ENCODE data around the gene CLTCL1. TPM values are rescaled to one million over a fixed set of nuclear protein-coding genes. Genes with fewer than 3 reads are reported as not detected.

CLTCL1 gene
- total RNA-seq, 2 experiments from 2014 or later = 0.62 to 0.69 TPM

DNA sequence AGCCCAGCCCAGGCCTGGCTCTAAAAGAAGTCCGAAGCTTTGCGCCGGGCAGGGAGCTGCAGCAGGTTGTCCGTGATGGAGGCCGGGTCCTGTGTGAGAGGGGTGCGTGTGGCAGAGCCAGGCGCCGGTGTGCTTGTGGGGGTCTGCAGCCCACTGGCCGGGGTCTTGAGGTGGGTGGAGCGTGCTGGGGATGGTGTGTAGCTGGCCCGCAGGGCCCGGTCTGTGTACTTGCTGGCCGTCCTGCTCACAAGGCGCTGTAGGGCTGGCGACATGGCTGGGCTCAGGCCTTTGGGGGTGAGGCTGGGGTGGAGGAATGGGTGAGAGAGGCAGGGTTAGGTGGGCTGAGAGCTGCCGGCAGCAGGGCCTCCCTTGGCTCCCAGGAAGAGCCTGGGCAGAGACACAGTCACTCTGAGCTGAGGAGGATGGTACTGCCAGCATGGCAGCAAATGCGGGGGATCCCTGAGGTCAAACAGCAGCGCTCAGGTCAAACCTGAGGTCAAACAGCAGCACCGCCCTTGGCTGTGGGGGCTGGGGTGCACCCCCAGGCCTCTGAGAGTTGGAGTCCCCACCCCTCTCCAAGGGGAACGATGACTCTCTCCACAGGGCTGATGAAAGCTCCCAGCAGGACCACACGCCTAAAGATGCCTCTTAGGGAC, 157.2 kb downstream of the CLTCL1 start:
- no peaks in the 10 kb centered on the region for H3K4me1 Mint-ChIP-seq
- ChIA-PET CTCF (interaction anchor here (1.6 kb wide), 1 partner anchor 10 kb away, joined by 6 read pairs; the partner anchor contains the start of gene ESS2), POLR2A (no interaction called here)
- no peak overlapping the region for H3K4me3 Mint-ChIP-seq
- H3K27me3 Mint-ChIP-seq = no peaks in the 10 kb centered on the region
- H3K9me3 Mint-ChIP-seq = no peaks in the 10 kb centered on the region
- H3K27ac Mint-ChIP-seq = peak overlapping the region; percentile 46
- DNase-seq = no peak
- H3K36me3 Mint-ChIP-seq (ENCODE audit: low read depth) = peaks cover 30% of the 10 kb centered on the region

DNA sequence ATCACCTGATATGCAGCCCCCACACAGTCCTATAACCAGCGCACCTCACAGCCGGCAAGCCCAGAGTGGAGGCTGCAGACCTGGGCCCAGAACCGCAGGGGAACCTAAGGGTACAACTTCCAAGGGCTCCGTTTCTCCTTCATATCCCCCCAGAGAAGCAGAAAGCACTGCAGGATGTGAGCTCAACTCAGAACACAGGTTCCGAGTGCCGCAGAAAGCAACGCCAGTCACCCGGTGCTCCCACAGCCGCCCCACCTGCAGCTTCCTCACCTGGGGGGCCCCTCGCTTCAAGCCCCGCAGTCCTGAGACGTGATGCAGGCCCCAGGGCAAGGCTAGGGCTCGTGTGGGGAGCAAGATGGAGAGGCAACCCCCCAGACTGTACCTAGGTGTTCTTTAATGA, 158.0 kb downstream of the CLTCL1 start:
- no peak for DNase-seq
- Mint-ChIP-seq H3K36me3 (ENCODE audit: low read depth) (peaks cover 27% of the 10 kb centered on the region), H3K27me3 (no peaks in the 10 kb centered on the region), H3K4me1 (no peaks in the 10 kb centered on the region), H3K9me3 (no peaks in the 10 kb centered on the region), H3K27ac (no peak overlapping the region), H3K4me3 (no peak overlapping the region)
- CTCF ChIA-PET = interaction anchor here (0.6 to 1.6 kb wide), 3 partner anchors 10 to 25 kb away, joined by 3 to 6 read pairs (median 3); partner anchors contain the start of gene ESS2
- POLR2A ChIA-PET = no interaction called here

DNA sequence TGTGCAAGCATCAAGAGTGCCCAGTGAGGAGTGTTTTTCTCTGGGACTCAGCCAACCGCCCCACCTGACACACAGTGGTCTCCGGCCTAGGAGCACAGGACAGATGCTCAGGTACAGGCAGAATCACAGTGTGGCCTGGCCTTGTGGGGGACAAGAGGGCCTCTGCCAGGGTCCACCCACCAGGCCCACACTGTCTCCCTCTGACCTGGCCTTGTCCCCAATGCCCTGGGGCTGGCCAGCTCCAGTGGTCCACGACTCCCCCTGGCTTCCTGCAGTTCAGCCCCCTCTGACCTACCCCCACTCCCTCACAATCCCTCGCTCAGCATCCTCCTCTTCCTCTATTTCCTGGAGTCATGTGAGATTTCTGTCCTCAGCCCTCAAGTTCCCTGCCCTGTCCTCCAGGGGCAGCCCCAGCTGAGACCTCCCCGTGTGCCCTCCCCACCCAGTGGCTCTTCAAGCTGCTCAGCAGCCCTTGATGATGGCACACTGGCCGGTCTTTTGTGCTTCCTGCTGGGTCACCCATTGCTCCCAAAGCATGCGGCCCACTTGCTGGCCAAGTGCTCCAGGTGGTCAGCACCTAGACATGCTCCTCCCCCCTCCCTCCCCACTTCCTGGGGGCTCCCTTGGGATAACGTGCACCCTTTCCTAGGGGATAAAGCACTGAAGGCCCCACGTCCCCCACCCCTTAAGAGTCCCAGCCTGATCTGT, 158.7 kb downstream of the CLTCL1 start:
- DNase-seq = no peak
- H3K27ac Mint-ChIP-seq = no peak overlapping the region
- no peaks in the 10 kb centered on the region for H3K4me1 Mint-ChIP-seq
- H3K9me3 Mint-ChIP-seq = no peaks in the 10 kb centered on the region
- ChIA-PET CTCF (interaction anchor here (0.6 to 1.6 kb wide), 4 partner anchors 11 to 46 kb away, joined by 3 to 6 read pairs (median 3); partner anchors contain the start of gene ESS2), POLR2A (no interaction called here)
- no peaks in the 10 kb centered on the region for H3K27me3 Mint-ChIP-seq
- H3K36me3 Mint-ChIP-seq (ENCODE audit: low read depth) = peaks cover 27% of the 10 kb centered on the region
- H3K4me3 Mint-ChIP-seq = no peak overlapping the region

DNA sequence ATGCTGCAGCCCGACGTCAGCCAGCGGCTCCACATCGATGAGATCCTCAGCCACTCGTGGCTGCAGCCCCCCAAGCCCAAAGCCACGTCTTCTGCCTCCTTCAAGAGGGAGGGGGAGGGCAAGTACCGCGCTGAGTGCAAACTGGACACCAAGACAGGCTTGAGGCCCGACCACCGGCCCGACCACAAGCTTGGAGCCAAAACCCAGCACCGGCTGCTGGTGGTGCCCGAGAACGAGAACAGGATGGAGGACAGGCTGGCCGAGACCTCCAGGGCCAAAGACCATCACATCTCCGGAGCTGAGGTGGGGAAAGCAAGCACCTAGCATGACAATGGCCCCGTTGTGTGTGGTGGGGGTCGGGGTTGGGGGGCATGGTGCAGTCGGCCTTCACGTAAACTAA, 159.4 kb downstream of the CLTCL1 start:
- no peaks in the 10 kb centered on the region for H3K27me3 Mint-ChIP-seq
- H3K9me3 Mint-ChIP-seq = no peaks in the 10 kb centered on the region
- peaks cover 24% of the 10 kb centered on the region for H3K36me3 Mint-ChIP-seq (ENCODE audit: low read depth)
- H3K27ac Mint-ChIP-seq = no peak overlapping the region
- no peaks in the 10 kb centered on the region for H3K4me1 Mint-ChIP-seq
- CTCF ChIA-PET = interaction anchor here (1.2 kb wide), 1 partner anchor 47 kb away, joined by 3 read pairs; no protein-coding TSS in a partner anchor
- H3K4me3 Mint-ChIP-seq = no peak overlapping the region
- no peak for DNase-seq
- POLR2A ChIA-PET = no interaction called here

DNA sequence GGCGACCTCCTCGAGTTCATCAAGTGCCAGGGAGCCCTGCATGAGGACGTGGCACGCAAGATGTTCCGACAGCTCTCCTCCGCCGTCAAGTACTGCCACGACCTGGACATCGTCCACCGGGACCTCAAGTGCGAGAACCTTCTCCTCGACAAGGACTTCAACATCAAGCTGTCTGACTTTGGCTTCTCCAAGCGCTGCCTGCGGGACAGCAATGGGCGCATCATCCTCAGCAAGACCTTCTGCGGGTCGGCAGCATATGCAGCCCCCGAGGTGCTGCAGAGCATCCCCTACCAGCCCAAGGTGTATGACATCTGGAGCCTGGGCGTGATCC, 159.9 kb downstream of the CLTCL1 start:
- CTCF ChIA-PET = no interaction called here
- Mint-ChIP-seq H3K27me3 (no peaks in the 10 kb centered on the region), H3K4me1 (no peaks in the 10 kb centered on the region), H3K27ac (no peak overlapping the region), H3K36me3 (ENCODE audit: low read depth) (peaks cover 20% of the 10 kb centered on the region), H3K4me3 (no peak overlapping the region), H3K9me3 (no peaks in the 10 kb centered on the region)
- POLR2A ChIA-PET = no interaction called here
- no peak for DNase-seq

DNA sequence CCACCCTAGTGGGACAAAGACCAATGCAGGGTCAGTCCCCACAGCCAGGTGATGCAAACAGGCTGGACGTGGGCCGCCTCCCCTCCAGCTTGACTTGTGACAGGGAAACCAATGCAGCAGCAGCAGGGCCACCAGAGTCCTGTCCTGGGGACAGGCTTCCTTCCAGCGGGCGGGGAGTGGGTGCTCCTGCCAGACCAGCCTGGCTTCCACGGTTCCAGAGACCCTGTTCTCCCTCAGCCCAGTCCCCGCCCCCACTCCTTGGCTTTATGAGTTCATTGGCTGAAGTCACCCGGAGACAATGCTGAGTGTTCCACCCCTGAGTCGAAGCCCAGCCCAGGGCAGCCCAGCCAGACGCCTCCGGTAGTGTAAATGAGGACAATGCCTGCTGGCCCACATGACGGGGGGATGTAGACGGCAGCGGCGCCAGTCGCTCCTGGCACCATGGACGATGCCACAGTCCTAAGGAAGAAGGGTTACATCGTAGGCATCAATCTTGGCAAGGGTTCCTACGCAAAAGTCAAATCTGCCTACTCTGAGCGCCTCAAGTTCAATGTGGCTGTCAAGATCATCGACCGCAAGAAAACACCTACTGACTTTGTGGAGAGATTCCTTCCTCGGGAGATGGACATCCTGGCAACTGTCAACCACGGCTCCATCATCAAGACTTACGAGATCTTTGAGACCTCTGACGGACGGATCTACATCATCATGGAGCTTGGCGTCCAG, 160.4 kb downstream of the CLTCL1 start, which contains the start of gene TSSK2:
Gene TSSK2, plus strand, starts transcription at position 350 of the 726 bp plus-strand sequence. Its CDS starts 92 bp downstream, at position 442.
- no peak within 1 kb of the TSS for H3K27ac Mint-ChIP-seq

DNA sequence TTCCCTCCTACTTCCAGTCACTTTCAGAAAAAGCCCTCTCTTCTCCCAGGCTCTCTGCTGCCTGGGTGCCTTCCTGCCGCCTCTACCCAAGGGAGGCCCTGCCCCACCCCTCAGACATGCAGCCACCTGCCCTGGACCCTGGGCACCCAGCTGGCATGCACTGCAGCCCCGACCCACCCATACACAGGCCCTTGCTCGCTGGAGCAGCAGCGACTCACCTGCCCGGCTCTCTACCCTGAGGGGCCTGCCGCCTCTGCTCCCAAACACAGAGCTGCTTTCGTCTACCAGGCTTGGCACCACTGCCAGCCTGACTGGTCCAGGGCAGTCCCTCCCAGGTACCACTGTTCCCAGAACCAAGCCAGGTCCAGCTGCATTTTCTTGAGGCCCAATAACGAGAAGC, 161.6 kb downstream of the CLTCL1 start:
- Mint-ChIP-seq H3K9me3 (no peaks in the 10 kb centered on the region), H3K27me3 (no peaks in the 10 kb centered on the region), H3K4me1 (no peaks in the 10 kb centered on the region), H3K36me3 (ENCODE audit: low read depth) (peaks cover 8% of the 10 kb centered on the region), H3K4me3 (no peak overlapping the region), H3K27ac (no peak overlapping the region)
- DNase-seq = no peak
- ChIA-PET CTCF (no interaction called here), POLR2A (no interaction called here)

More for the DNA sequence above, 160.4 kb downstream of the CLTCL1 start, which contains the start of gene TSSK2:
- no peak within 1 kb of the TSS for H3K4me3 Mint-ChIP-seq
- H3K4me1 Mint-ChIP-seq = no peaks in the 10 kb centered on the region
- no peak for DNase-seq
- CTCF ChIA-PET = no interaction called here
- POLR2A ChIA-PET = no interaction called here
- peaks cover 16% of the 10 kb centered on the region for H3K36me3 Mint-ChIP-seq (ENCODE audit: low read depth)
- no peaks in the 10 kb centered on the region for H3K9me3 Mint-ChIP-seq
- no peaks in the 10 kb centered on the region for H3K27me3 Mint-ChIP-seq

Other genes starting within 250 kb of the CLTCL1 start
- gene DGCR2, start 169.3 kb downstream of the CLTCL1 start, total RNA-seq = 10 to 100 TPM; 38.7 to 39.0 TPM
- not detected for gene TSSK2, start 160.4 kb downstream of the CLTCL1 start, total RNA-seq
- gene ESS2, start 147.1 kb downstream of the CLTCL1 start, total RNA-seq = 10 to 100 TPM; 17.9 to 18.5 TPM
- not detected for gene GSC2, start 141.4 kb downstream of the CLTCL1 start, total RNA-seq
- gene SLC25A1, start 113.0 kb downstream of the CLTCL1 start, total RNA-seq = 10 to 100 TPM; 40.4 to 49.2 TPM
- 10 to 100 TPM; 45.0 to 51.2 TPM for gene HIRA, start 140.0 kb upstream of the CLTCL1 start, total RNA-seq
- 10 to 100 TPM; 19.7 to 19.9 TPM for gene MRPL40, start 140.8 kb upstream of the CLTCL1 start, total RNA-seq
- gene C22orf39, start 156.0 kb upstream of the CLTCL1 start, total RNA-seq = 10 to 100 TPM; 33.3 to 34.0 TPM
- gene UFD1, start 187.5 kb upstream of the CLTCL1 start, total RNA-seq = 100 to 1,000 TPM in 1 of 2 experiments, 10 to 100 TPM in 1; 93.1 to 114 TPM
- 10 to 100 TPM; 59.5 to 65.7 TPM for gene CDC45, start 188.2 kb upstream of the CLTCL1 start, total RNA-seq
- gene CLDN5, start 232.7 kb upstream of the CLTCL1 start, total RNA-seq = under 1 TPM; 0.25 to 0.40 TPM

Measured in activated CD4-positive, alpha-beta T cell treated with anti-CD3 and anti-CD28 coated beads, Interleukin-2, amount 10 ng/mL, durations not matched to agents 7 days and 5 days (primary cell).